ENCODE results near the gene FGF21.

Gene FGF21

DNA sequence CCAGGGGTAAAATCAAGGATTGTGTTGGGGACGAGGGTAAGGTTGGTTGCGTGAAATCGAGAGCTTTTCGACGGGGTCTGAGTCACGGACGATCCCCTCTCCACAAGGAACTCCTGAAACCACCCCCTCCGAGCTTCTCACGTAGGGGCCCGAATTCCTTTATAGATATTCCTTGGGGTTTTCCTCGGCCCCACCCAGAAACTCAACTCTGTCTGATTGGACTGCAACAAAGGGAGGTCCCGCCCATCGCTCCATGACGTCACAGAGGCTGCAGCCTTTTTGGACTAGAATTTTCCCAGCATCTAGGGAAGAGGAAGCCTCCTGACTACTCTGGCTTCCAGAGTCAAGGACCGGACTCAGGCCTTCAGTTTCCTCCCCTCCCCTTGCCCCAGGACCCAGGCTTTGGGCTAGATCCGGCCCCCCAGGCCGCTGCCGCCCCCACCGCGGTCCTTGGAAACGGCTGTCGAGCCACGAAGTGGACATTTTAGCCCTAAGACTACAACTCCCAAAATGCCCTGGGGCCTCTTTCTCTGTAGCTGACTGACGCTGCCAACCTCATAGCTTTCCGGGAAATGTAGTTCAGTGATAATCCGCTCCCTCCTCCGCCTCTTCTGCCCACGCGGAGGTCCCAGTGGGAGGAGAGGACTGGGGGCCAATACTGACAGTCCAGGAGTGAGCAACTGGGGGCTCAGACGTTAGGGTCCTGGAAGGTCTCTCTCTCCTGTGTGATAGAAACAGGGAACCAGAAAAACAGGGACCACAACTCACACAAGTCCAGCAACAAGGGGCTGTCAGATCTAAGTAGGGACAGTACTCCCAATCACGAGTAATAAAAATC, 8.4 kb upstream of the FGF21 start, which contains the start of gene IZUMO1:
Gene IZUMO1 (minus strand): TSS at position 172 of the 838 bp plus-strand sequence. CDS start 1,050 bp downstream, outside the sequence.
- H3K4me3 ChIP-seq (ENCODE audit: control insufficient read depth, low read depth, low read length) = peak within 1 kb of the TSS; percentile 75
- peak; percentile 88 for DNase-seq (ENCODE audit: low read depth)
- no peak for TF ChIP-seq CTCF (conservative IDR thresholded peaks at IDR 0.05; ENCODE audit: control insufficient read depth, insufficient read depth, low read depth, low read length)

GRCh38 chr19:48749571-48750198, 5.6 kb upstream of the FGF21 start:
- DNase-seq (ENCODE audit: low read depth) = no peak
- TF ChIP-seq CTCF (conservative IDR thresholded peaks at IDR 0.05; ENCODE audit: control insufficient read depth, insufficient read depth, low read depth, low read length) = no peak
- H3K4me3 ChIP-seq (ENCODE audit: control insufficient read depth, low read depth, low read length) = no peak overlapping the region

GRCh38 chr19:48750351-48750750, 5.0 kb upstream of the FGF21 start:
- no peak overlapping the region for H3K4me3 ChIP-seq (ENCODE audit: control insufficient read depth, low read depth, low read length)
- DNase-seq (ENCODE audit: low read depth) = no peak
- no peak for TF ChIP-seq CTCF (conservative IDR thresholded peaks at IDR 0.05; ENCODE audit: control insufficient read depth, insufficient read depth, low read depth, low read length)

GRCh38 chr19:48750771-48751504, 4.4 kb upstream of the FGF21 start:
- H3K4me3 ChIP-seq (ENCODE audit: control insufficient read depth, low read depth, low read length) = no peak overlapping the region
- no peak for TF ChIP-seq CTCF (conservative IDR thresholded peaks at IDR 0.05; ENCODE audit: control insufficient read depth, insufficient read depth, low read depth, low read length)

GRCh38 chr19:48751845-48752495, 3.4 kb upstream of the FGF21 start:
- no peak for TF ChIP-seq CTCF (conservative IDR thresholded peaks at IDR 0.05; ENCODE audit: control insufficient read depth, insufficient read depth, low read depth, low read length)
- H3K4me3 ChIP-seq (ENCODE audit: control insufficient read depth, low read depth, low read length) = peak overlapping the region; percentile 6
- DNase-seq (ENCODE audit: low read depth) = no peak

More at GRCh38 chr19:48750771-48751504, 4.4 kb upstream of the FGF21 start:
- no peak for DNase-seq (ENCODE audit: low read depth)

All from fibroblast of mammary gland (primary cell).